Fibroblast of mammary gland (primary cell): ENCODE measurements around the gene SLC17A8.
A peak's percentile ranks its signal among the peaks of the same experiment; 100 is the strongest.

Source experiments
- DNase-seq: peaks from one replicate; pipeline ENCODE4 v3.0.0-alpha.2; 2010; ENCODE audit warnings: low read depth
- H3K4me3 ChIP-seq: 2 replicates; pipeline ENCODE4 v1.5.1; 2011; ENCODE audit warnings: low read depth, mild to moderate bottlenecking, low read length, moderate library complexity; ENCODE audit not compliant: control insufficient read depth
- TF ChIP-seq, protein P1 (sequence below): conservative IDR thresholded peaks from 2 replicates; pipeline ENCODE4 v1.5.1; 2011; ENCODE audit warnings: low read depth, low read length, inconsistent platforms; ENCODE audit not compliant: control insufficient read depth, insufficient read depth

Gene SLC17A8

DNA sequence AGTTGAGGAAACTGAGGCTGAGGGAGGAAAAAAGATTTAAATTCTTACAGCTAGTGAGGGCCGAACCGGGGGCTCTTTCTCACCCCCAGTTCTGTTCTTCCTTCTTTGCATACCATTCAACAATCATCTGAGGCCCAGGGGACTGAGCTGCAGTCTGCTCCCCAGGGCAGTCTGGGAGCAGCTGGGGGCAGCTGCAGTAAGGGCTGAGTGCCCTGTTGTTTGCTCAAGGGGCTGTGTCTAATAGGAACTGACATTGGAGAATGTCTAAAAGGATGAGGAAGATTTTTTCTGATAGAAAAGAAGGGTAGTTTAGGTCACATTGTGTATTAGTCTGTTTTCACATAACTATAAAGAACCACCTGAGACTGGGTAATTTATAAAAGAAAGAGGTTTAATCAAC is 42.2 kb downstream of the SLC17A8 start:
- no peak overlapping the region for H3K4me3 ChIP-seq
- no peak for DNase-seq
- TF ChIP-seq, protein P1, sequence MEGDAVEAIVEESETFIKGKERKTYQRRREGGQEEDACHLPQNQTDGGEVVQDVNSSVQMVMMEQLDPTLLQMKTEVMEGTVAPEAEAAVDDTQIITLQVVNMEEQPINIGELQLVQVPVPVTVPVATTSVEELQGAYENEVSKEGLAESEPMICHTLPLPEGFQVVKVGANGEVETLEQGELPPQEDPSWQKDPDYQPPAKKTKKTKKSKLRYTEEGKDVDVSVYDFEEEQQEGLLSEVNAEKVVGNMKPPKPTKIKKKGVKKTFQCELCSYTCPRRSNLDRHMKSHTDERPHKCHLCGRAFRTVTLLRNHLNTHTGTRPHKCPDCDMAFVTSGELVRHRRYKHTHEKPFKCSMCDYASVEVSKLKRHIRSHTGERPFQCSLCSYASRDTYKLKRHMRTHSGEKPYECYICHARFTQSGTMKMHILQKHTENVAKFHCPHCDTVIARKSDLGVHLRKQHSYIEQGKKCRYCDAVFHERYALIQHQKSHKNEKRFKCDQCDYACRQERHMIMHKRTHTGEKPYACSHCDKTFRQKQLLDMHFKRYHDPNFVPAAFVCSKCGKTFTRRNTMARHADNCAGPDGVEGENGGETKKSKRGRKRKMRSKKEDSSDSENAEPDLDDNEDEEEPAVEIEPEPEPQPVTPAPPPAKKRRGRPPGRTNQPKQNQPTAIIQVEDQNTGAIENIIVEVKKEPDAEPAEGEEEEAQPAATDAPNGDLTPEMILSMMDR = no peak

DNA sequence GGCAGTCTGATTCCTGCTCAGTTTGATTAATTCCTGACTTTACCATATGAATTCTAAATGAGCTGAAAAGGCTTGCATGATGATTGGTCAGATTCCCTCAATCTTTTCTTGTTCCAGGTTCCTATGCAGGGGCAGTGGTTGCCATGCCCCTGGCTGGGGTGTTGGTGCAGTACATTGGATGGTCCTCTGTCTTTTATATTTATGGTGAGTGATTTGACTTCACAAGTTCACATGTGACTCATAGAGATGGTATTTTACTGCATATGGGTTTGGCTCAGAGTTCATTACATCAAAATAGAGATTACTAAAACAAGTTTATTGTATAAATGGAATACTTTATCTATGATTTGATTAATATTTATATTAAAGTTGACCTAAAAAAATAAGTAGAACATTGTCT is 44.8 kb downstream of the SLC17A8 start:
- DNase-seq = peak; percentile 54
- TF ChIP-seq, protein P1 = no peak
- H3K4me3 ChIP-seq = no peak overlapping the region

DNA sequence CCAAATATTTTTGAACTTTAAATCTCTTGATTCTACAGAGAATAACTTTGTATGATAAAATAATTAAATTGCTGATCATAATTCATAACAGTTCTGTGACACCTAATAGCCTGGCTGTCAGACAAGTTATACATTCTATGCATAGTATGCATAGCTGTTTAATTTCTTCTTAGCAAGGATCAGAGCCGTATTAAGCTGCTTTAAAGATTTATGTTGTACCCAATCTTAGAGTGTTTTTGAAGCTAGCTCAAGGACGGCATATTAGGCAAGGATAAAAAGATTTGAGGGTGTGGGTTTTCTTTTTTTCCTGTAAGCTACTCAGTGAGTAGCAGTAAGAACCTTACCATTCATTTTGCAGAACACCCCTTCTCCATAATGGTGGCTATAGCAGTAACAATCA is 45.9 kb downstream of the SLC17A8 start:
- no peak overlapping the region for H3K4me3 ChIP-seq
- TF ChIP-seq, protein P1 = no peak
- DNase-seq = no peak

DNA sequence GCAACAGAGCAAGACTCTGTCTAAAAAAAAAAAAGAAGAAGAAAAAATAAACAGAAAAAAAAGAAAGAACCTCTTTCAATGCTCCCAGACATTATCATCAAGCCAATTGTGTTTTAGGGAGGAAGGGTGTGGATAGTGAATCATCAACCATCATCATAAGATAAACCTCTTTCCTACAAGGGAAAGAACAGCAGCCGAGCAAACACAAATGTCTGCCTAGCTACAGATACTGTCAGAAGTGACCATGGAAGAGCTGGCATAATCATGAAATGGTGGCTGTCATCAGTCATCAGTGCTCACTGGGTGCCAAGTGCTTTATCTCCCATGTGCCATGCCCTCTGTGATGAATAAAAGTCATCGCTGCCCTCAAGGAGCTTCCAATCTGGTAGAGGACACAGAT is 46.6 kb downstream of the SLC17A8 start:
- TF ChIP-seq, protein P1 = no peak
- no peak overlapping the region for H3K4me3 ChIP-seq

DNA sequence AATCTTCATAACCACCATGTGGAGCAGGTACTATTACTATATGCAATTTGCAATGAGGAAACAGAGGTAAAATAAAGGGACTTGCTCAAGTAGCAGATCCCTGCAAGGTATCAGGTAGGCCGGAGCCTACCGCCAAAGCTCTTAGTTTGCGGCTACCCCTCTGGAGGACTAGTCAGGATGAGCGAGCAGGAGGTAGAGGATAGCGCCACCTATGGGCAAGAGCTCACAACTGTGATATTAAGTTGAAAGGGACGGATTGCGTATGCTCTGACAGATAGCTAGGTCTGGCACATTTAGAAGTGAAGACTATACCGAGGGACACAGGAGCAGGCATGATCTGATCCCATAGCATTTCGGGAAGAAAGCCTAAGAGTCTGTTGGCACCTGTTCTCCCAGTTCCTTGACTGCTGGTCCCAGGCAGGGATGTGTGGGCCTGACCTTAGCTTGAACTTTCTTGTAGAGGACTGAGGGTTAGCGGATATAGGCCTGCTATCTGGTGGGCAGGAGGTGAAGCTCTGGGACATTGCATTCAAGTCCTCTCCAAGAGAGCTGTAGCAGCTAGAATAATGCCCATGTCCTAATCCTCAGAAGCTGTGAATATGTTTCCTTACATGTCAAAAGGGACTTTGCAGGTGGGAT is 48.0 kb downstream of the SLC17A8 start:
- DNase-seq = peak; percentile 67
- TF ChIP-seq, protein P1 = peak; percentile 74

More for the DNA sequence above, 46.6 kb downstream of the SLC17A8 start:
- DNase-seq = peak; percentile 9

DNA sequence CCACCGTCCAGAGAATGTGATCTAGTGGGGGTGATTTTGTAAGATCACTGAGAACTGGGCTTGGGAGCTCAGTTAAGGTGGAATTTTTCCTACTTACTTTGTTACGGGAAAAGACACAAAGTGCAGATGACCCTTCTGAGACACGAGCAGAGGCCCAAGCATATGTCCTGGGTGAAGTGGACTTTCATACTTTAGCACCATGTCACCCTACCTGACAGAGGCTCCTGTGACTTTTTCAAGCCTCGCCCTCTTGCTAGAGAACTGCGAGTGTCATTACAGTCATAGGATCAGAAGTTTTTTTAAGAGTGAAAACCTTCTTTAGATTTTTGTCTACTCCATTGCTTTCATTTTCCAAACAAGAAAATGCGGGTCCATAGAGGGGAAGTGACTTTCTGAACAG is 56.1 kb downstream of the SLC17A8 start:
- no peak for DNase-seq
- TF ChIP-seq, protein P1 = no peak
- H3K4me3 ChIP-seq = no peak overlapping the region

More for the DNA sequence above, 48.0 kb downstream of the SLC17A8 start:
- no peak overlapping the region for H3K4me3 ChIP-seq

DNA sequence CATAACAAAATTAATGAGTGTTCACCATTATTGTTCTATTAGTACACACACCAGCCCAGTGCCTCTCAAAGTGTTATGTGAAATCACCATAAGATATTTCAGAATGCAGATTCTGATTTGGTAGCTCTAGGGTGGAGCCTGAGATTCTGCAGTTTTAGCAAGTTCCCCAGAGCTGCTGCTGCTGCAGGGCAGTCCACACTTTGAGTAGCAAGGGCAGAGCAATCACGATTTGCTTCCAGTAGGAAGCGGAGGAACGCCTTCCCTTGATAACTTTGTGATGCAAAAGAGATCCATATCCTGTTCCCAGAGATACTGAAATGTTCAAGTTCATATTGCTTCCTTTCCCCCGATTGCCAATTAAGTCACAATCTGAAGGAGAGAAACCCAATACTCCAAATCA is 57.9 kb downstream of the SLC17A8 start:
- TF ChIP-seq, protein P1 = no peak
- no peak overlapping the region for H3K4me3 ChIP-seq
- no peak for DNase-seq
